Measurements from ENCODE around the gene CDS2.

CDS2 gene

DNA sequence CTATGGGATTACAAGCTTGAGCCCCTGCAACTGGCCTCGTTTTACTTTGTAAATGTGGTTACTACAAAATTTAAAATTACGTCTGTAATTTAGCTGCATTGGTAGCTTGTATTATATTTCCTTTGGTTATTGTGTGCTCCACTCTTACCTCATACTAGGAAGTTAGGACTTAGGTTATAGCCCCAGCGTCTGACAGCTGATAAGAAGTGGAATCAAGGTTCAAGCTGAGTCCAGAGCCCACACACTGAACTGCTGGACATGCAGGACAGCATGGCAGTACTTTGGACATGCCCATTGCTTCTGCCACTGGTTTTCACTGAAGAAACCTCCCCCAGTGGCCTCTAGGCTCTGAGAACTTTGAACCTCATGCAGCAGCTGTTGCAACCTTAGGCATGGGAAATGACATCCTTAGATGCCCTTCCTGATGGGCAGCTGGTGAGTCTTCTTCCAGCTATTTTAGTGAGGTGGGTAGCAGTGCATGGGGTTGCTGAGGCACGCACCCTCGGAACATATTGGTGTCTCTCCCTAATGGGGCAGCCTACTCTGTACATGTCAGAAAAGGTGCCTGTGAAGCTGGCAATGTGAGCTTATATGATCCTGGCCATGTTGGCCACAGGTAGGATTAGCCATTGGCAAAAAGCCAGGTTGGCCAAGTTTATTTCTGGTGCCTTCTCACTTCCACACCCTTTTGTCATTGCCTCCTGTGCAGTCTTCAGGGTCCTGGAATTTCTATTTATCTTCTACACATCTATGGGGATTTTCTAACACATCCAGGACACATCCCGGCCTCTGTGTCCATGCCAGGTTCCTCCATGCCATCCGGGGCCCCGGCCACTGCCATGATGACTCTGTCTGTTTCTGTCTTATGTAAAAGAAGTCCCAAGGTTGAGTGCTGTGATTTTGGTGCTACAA, 85.3 kb downstream of the CDS2 start:
- H3K4me3 ChIP-seq (ENCODE audit: control insufficient read depth, low read depth, low read length), result no peak overlapping the region
- DNase-seq (ENCODE audit: low read depth), result no peak
- TF ChIP-seq, protein P1, sequence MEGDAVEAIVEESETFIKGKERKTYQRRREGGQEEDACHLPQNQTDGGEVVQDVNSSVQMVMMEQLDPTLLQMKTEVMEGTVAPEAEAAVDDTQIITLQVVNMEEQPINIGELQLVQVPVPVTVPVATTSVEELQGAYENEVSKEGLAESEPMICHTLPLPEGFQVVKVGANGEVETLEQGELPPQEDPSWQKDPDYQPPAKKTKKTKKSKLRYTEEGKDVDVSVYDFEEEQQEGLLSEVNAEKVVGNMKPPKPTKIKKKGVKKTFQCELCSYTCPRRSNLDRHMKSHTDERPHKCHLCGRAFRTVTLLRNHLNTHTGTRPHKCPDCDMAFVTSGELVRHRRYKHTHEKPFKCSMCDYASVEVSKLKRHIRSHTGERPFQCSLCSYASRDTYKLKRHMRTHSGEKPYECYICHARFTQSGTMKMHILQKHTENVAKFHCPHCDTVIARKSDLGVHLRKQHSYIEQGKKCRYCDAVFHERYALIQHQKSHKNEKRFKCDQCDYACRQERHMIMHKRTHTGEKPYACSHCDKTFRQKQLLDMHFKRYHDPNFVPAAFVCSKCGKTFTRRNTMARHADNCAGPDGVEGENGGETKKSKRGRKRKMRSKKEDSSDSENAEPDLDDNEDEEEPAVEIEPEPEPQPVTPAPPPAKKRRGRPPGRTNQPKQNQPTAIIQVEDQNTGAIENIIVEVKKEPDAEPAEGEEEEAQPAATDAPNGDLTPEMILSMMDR (conservative IDR thresholded peaks at IDR 0.05; ENCODE audit: control insufficient read depth, insufficient read depth, low read depth, low read length), result no peak

DNA sequence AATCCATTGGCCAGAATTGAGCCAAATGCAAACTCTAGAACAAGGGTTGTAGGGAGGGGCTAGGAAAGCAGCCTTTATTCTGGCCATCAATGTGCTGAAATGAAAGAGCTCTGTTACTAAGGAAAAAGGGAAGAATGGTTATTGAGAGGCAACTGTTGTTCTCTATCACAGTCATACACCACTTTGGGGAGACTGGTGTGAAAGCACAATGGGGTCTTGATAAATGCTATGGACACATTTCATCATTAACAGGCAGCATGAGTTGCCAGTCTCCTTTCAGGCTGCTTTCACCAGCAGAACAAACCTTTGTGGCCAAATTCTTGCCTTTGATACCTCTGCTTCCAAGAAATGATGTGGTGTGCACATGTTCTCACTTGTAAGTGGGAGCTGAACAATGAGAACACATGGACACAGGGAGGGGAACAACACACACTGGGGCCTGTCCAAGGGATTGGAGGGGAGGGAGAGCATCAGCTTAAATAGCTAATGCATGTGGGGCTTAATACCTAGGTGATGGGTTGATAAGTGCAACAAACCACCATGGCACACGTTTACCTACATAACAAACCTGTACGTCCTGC, 86.2 kb downstream of the CDS2 start:
- H3K4me3 ChIP-seq (ENCODE audit: control insufficient read depth, low read depth, low read length), result no peak overlapping the region
- no peak for DNase-seq (ENCODE audit: low read depth)
- TF ChIP-seq, protein P1 (conservative IDR thresholded peaks at IDR 0.05; ENCODE audit: control insufficient read depth, insufficient read depth, low read depth, low read length), result no peak

DNA sequence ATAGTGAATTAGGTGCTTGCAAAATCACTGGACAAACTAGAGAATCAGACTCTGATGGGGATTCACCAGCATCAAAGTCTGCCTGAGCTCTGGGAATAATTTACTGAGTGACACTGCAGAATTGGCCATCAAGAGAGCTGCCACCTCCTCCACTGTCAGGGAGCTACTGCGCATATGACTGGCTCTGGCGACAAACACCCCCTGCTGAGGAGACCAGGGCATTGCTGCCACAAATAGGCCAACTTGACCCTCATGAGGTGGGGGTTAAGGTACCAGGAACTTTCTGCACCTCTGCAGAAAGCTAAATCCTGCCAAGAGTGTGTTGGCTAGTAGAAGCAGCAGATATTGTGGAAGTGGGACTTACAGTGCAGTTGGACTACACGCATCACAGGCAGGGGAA, 88.0 kb downstream of the CDS2 start:
- DNase-seq (ENCODE audit: low read depth), result no peak
- no peak overlapping the region for H3K4me3 ChIP-seq (ENCODE audit: control insufficient read depth, low read depth, low read length)
- TF ChIP-seq, protein P1 (conservative IDR thresholded peaks at IDR 0.05; ENCODE audit: control insufficient read depth, insufficient read depth, low read depth, low read length), result no peak

DNA sequence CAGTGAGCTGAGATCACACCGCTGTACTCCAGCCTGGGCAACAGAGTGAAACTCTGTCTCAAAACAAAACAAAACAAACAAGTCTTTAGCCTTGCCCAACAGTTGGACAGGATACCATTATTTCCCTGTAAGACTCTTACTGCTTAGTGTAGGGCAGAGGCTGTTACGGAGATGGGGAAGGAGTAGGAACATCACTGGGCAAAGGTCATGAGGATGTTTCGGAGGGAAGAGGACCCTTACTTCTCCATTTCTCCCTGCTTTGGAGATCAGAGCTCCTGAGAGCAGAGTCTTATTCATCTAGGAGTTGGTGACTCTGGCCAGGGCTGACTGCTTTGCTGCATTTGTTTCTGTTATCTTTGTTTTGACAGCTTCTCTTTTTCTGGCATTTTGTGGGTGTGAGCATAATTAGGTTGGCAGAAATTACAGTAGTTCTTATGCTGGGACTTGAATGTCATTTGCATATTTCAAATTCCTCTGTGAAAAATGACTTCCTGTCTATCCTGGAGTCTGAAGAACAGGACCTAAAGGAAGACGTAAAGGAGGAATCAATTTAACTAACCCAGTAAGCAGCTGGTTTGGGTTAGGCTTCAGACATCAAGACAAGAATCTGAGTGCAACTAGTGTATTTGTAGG, 89.0 kb downstream of the CDS2 start:
- no peak overlapping the region for H3K4me3 ChIP-seq (ENCODE audit: control insufficient read depth, low read depth, low read length)
- DNase-seq (ENCODE audit: low read depth), result no peak

DNA sequence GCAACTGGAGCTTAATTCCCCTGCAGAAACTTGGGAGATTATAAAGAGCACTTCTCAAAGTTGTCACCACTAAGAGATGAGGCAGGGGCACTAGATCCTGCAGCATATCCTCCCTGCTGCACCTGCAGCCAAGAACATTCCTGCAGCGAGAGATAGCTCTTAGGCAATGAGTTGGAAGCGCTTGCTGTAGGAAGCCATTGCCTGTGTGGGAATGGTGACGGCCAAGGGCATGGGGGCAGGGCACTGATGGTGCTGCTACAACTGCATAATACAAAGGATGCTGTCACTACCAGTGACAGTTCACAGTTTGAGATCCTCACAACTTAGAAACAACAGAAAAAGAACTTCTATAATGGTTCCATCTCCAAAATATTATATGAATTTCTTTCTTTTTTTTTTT, 89.9 kb downstream of the CDS2 start:
- TF ChIP-seq, protein P1 (conservative IDR thresholded peaks at IDR 0.05; ENCODE audit: control insufficient read depth, insufficient read depth, low read depth, low read length), result no peak
- DNase-seq (ENCODE audit: low read depth), result no peak
- H3K4me3 ChIP-seq (ENCODE audit: control insufficient read depth, low read depth, low read length), result no peak overlapping the region

More for the DNA sequence above, 89.0 kb downstream of the CDS2 start:
- TF ChIP-seq, protein P1 (conservative IDR thresholded peaks at IDR 0.05; ENCODE audit: control insufficient read depth, insufficient read depth, low read depth, low read length), result no peak

DNA sequence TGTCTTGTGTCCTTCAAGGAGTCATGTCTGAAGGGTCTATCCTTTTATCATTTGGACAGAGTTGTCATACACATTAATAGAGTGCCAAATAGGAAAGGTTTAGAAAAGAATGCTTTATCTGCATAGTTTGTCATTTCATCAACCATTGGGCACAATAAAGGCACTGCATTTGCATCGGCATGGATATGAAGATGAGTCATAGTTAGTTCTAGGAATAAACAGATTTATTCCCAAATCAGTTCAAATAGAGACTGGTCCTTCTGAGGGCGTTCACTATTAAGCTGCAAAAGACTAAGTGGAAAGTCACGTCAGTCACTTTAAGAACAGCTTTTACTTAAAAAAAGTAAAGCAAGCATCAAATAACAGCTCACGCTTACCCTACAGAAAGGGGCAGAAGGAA, 90.8 kb downstream of the CDS2 start:
- no peak for DNase-seq (ENCODE audit: low read depth)
- H3K4me3 ChIP-seq (ENCODE audit: control insufficient read depth, low read depth, low read length), result no peak overlapping the region
- TF ChIP-seq, protein P1 (conservative IDR thresholded peaks at IDR 0.05; ENCODE audit: control insufficient read depth, insufficient read depth, low read depth, low read length), result no peak
